ENCODE data around the gene GPR137C. TPM values are rescaled to one million over a fixed set of nuclear protein-coding genes. Genes with fewer than 3 reads are reported as not detected.

The GPR137C gene
- total RNA-seq, 1 donor from 2014 or later = 1.1 TPM

- no peak overlapping the region for H3K4me3 ChIP-seq (ENCODE audit: insufficient read depth, low read depth, low read length)
- H3K27ac Mint-ChIP-seq (ENCODE audit: unreplicated experiment) = no peak overlapping the region
- H3K36me3 ChIP-seq (ENCODE audit: insufficient read depth, low read length) = no peaks in the 10 kb centered on the region
- FAIRE-seq (no peak), DNase-seq (ENCODE audit: low read depth) (no peak)
- H3K27me3 Mint-ChIP-seq (ENCODE audit: low read depth, unreplicated experiment) = no peaks in the 10 kb centered on the region
- H3K4me1 Mint-ChIP-seq (ENCODE audit: low read depth, unreplicated experiment) = no peaks in the 10 kb centered on the region
- H3K4me2 ChIP-seq (ENCODE audit: low read length) = no peak overlapping the region
- no peak overlapping the region for H3K4me3 Mint-ChIP-seq (ENCODE audit: unreplicated experiment)
- TF ChIP-seq, protein P1, sequence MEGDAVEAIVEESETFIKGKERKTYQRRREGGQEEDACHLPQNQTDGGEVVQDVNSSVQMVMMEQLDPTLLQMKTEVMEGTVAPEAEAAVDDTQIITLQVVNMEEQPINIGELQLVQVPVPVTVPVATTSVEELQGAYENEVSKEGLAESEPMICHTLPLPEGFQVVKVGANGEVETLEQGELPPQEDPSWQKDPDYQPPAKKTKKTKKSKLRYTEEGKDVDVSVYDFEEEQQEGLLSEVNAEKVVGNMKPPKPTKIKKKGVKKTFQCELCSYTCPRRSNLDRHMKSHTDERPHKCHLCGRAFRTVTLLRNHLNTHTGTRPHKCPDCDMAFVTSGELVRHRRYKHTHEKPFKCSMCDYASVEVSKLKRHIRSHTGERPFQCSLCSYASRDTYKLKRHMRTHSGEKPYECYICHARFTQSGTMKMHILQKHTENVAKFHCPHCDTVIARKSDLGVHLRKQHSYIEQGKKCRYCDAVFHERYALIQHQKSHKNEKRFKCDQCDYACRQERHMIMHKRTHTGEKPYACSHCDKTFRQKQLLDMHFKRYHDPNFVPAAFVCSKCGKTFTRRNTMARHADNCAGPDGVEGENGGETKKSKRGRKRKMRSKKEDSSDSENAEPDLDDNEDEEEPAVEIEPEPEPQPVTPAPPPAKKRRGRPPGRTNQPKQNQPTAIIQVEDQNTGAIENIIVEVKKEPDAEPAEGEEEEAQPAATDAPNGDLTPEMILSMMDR (IDR thresholded peaks at IDR 0.05; ENCODE audit: insufficient read depth, low read depth, low read length) = no peak
- TF ChIP-seq EZH2 (IDR thresholded peaks at IDR 0.05; ENCODE audit: insufficient read depth, low read length) = no peak
- no peaks in the 10 kb centered on the region for H3K36me3 Mint-ChIP-seq (ENCODE audit: low read depth, unreplicated experiment)
- H3K27ac ChIP-seq (ENCODE audit: low read depth, low read length) = no peak overlapping the region
- H3K4me1 ChIP-seq (ENCODE audit: insufficient read depth, low read length) = no peaks in the 10 kb centered on the region
- no peak overlapping the region for H3K9ac ChIP-seq (ENCODE audit: low read length)
- H4K20me1 ChIP-seq (ENCODE audit: insufficient read depth, low read length) = no peaks in the 10 kb centered on the region
- no peaks in the 10 kb centered on the region for H3K27me3 ChIP-seq (ENCODE audit: insufficient read depth, low read length)
- no peaks in the 10 kb centered on the region for H3K9me3 Mint-ChIP-seq (ENCODE audit: unreplicated experiment)
- H2AFZ ChIP-seq (ENCODE audit: low read depth, low read length) = no peak overlapping the region
- no peaks in the 10 kb centered on the region for H3K9me3 ChIP-seq (ENCODE audit: insufficient read depth, low read depth, low read length)
- H3K79me2 ChIP-seq (ENCODE audit: insufficient read depth, low read length) = no peaks in the 10 kb centered on the region
These were observed 16.4 kb upstream of the GPR137C start for GRCh38 chr14:52536269-52536668.

DNA sequence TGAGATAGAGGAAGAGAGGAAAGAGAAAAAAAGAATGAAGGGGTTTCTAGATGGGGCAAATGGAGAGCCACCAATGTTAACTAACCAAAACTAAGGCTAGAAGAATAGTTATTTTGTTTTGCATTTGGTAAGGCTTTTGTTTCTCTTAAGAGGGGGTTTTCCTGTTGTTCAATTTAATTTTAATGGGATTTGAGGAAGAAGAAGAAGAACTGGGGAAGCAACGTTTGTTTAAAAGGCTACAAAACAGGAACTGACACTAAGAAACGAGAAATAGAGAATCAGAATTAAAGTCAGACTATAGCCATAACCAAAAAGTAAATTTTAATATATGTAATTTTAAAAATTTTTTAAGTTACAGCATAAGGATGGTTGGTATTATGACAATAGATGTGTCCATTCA lies 14.0 kb upstream of the GPR137C start:
- H3K27me3 Mint-ChIP-seq (ENCODE audit: low read depth, unreplicated experiment) = no peaks in the 10 kb centered on the region
- H3K36me3 ChIP-seq (ENCODE audit: insufficient read depth, low read length) = no peaks in the 10 kb centered on the region
- no peaks in the 10 kb centered on the region for H3K4me1 Mint-ChIP-seq (ENCODE audit: low read depth, unreplicated experiment)
- H3K9ac ChIP-seq (ENCODE audit: low read length) = no peak overlapping the region
- H3K9me3 ChIP-seq (ENCODE audit: insufficient read depth, low read depth, low read length) = no peaks in the 10 kb centered on the region
- H3K27me3 ChIP-seq (ENCODE audit: insufficient read depth, low read length) = no peaks in the 10 kb centered on the region
- H3K4me3 Mint-ChIP-seq (ENCODE audit: unreplicated experiment) = no peak overlapping the region
- no peaks in the 10 kb centered on the region for H3K79me2 ChIP-seq (ENCODE audit: insufficient read depth, low read length)
- no peak overlapping the region for H3K27ac ChIP-seq (ENCODE audit: low read depth, low read length)
- H3K4me3 ChIP-seq (ENCODE audit: insufficient read depth, low read depth, low read length) = no peak overlapping the region
- no peak overlapping the region for H2AFZ ChIP-seq (ENCODE audit: low read depth, low read length)
- H3K9me3 Mint-ChIP-seq (ENCODE audit: unreplicated experiment) = no peaks in the 10 kb centered on the region
- no peak for FAIRE-seq
- no peak for DNase-seq (ENCODE audit: low read depth)
- H3K4me2 ChIP-seq (ENCODE audit: low read length) = no peak overlapping the region
- TF ChIP-seq, protein P1 (IDR thresholded peaks at IDR 0.05; ENCODE audit: insufficient read depth, low read depth, low read length) = no peak
- TF ChIP-seq EZH2 (IDR thresholded peaks at IDR 0.05; ENCODE audit: insufficient read depth, low read length) = no peak
- H4K20me1 ChIP-seq (ENCODE audit: insufficient read depth, low read length) = no peaks in the 10 kb centered on the region
- H3K4me1 ChIP-seq (ENCODE audit: insufficient read depth, low read length) = no peaks in the 10 kb centered on the region
- no peaks in the 10 kb centered on the region for H3K36me3 Mint-ChIP-seq (ENCODE audit: low read depth, unreplicated experiment)
- no peak overlapping the region for H3K27ac Mint-ChIP-seq (ENCODE audit: unreplicated experiment)

DNA sequence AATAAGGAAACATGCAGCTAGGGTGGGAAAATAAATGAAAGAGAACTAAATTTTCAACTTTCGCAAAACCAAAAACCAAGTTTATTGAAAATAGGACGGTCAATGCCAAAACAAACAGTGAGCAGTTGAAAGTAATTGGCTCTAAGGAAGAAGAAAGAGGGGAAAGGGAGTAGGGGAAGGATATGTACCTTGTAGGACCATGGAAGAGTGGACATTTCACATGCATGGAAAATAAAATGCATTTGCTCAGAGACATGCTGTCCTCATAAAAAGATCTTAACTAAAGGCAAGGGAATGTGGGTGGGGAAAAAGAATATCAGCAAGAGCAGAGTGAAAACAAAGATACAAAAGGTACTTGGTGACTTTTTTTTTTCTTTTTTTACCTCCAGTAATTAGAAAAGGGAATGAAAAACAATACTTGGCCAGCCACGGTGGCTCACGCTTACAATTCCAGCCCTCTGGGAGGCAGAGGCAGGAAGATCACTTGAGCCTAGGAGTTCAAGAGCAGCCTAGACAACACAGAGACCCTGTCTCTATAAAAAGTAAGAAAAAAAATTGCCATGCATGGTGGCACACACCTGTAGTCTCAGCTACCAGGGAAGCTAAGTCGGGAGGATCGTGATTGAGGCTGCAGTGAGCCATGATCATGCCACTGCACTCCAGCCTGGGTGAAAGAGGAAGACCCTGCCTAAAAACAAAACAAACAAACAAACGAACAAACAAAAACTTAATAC lies 6.9 kb upstream of the GPR137C start:
- H2AFZ ChIP-seq (ENCODE audit: low read depth, low read length) = no peak overlapping the region

More for the DNA sequence above, 6.9 kb upstream of the GPR137C start:
- Mint-ChIP-seq H3K4me3 (ENCODE audit: unreplicated experiment) (no peak overlapping the region), H3K9me3 (ENCODE audit: unreplicated experiment) (no peaks in the 10 kb centered on the region), H3K4me1 (ENCODE audit: low read depth, unreplicated experiment) (no peaks in the 10 kb centered on the region), H3K36me3 (ENCODE audit: low read depth, unreplicated experiment) (no peaks in the 10 kb centered on the region), H3K27me3 (ENCODE audit: low read depth, unreplicated experiment) (no peaks in the 10 kb centered on the region), H3K27ac (ENCODE audit: unreplicated experiment) (no peak overlapping the region)
- Histone ChIP-seq H3K9ac (ENCODE audit: low read length) (no peak overlapping the region), H3K79me2 (ENCODE audit: insufficient read depth, low read length) (no peaks in the 10 kb centered on the region), H3K4me2 (ENCODE audit: low read length) (no peak overlapping the region), H4K20me1 (ENCODE audit: insufficient read depth, low read length) (no peaks in the 10 kb centered on the region), H3K4me3 (ENCODE audit: insufficient read depth, low read depth, low read length) (no peak overlapping the region), H3K4me1 (ENCODE audit: insufficient read depth, low read length) (no peaks in the 10 kb centered on the region), H3K9me3 (ENCODE audit: insufficient read depth, low read depth, low read length) (no peaks in the 10 kb centered on the region), H3K27me3 (ENCODE audit: insufficient read depth, low read length) (no peaks in the 10 kb centered on the region), H3K27ac (ENCODE audit: low read depth, low read length) (no peak overlapping the region), H3K36me3 (ENCODE audit: insufficient read depth, low read length) (no peaks in the 10 kb centered on the region)
- DNase-seq (ENCODE audit: low read depth) (no peak), FAIRE-seq (no peak)
- TF ChIP-seq, protein P1 (IDR thresholded peaks at IDR 0.05; ENCODE audit: insufficient read depth, low read depth, low read length) = no peak
- no peak for TF ChIP-seq EZH2 (IDR thresholded peaks at IDR 0.05; ENCODE audit: insufficient read depth, low read length)

All from astrocyte (in vitro differentiated cells and primary cell).